Suprapubic skin (tissue), 3 donors: ENCODE results near the gene GYPC.

Experiments used
- POLR2A ChIP-seq, 2 donors: fragments of 450-650 bp; IDR thresholded peaks; one replicate each; pipeline ENCODE4 v1.6.1; 2017; ENCODE audit warnings: antibody characterized with exemption in 2 of 2, mild to moderate bottlenecking in 2 of 2, moderate library complexity in 2 of 2
- TF ChIP-seq, protein P1 (sequence below), 2 donors: fragments of 200-600 bp in 1 of 2; fragments of 450-650 bp in 1 of 2; sonication (generic) in 1 of 2; IDR thresholded peaks; one replicate each; pipeline ENCODE4 v1.5.1; 2016 to 2019; ENCODE audit warnings: antibody characterized with exemption in 2 of 2, mild to moderate bottlenecking in 1 of 2, moderate library complexity in 1 of 2

DNA sequence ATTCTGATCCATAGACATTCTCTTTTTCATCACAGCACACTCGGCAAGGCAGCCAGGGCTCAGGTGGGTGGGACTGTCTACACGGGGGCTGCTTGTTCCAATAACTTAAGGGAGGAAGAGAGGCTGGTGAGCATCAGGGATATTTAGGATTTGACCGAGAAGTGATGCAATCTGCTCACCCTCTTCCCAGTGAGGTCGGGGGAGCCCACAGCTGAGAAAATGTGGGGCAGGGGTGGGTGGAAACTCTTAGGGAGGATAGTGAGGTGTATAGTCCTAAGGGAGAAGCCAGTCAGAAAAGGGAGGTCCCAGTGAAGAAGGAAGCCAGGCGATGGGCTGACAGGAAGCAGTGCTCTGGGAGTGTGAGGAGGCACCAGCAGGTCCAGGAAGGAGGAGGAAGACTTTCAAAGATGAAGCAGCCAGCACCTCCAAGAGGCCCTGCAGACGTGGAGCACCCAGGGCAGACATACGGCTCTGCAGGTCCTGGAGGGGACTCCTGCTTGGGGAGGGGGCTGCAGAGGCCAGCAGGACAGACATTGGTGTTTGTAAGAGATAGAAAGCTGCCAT is 76.8 kb downstream of the GYPC start:
- TF ChIP-seq, protein P1, sequence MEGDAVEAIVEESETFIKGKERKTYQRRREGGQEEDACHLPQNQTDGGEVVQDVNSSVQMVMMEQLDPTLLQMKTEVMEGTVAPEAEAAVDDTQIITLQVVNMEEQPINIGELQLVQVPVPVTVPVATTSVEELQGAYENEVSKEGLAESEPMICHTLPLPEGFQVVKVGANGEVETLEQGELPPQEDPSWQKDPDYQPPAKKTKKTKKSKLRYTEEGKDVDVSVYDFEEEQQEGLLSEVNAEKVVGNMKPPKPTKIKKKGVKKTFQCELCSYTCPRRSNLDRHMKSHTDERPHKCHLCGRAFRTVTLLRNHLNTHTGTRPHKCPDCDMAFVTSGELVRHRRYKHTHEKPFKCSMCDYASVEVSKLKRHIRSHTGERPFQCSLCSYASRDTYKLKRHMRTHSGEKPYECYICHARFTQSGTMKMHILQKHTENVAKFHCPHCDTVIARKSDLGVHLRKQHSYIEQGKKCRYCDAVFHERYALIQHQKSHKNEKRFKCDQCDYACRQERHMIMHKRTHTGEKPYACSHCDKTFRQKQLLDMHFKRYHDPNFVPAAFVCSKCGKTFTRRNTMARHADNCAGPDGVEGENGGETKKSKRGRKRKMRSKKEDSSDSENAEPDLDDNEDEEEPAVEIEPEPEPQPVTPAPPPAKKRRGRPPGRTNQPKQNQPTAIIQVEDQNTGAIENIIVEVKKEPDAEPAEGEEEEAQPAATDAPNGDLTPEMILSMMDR (IDR thresholded peaks at IDR 0.05), result no peak
- no peak for TF ChIP-seq POLR2A (IDR thresholded peaks at IDR 0.05)
